H9 (cell line): Measurements from ENCODE around the gene EMC9. TPM values are rescaled to one million over a fixed set of nuclear protein-coding genes. Genes with fewer than 3 reads are reported as not detected.

Source experiments
- DNase-seq: peaks from one replicate; pipeline ENCODE4 v3.0.0-alpha.2; 2017
- H2AFZ ChIP-seq: one replicate; pipeline ENCODE4 v1.6.1; 2013; ENCODE audit warnings: mild to moderate bottlenecking, low read length, control low read depth, moderate library complexity
- H2AK5ac ChIP-seq: 2 replicates; pipeline ENCODE4 v1.6.1; 2013; ENCODE audit warnings: low read length, control low read depth, mixed read lengths; ENCODE audit not compliant: insufficient read length
- H2BK120ac ChIP-seq: one replicate; pipeline ENCODE4 v1.6.1; 2013; ENCODE audit warnings: low read depth, mild to moderate bottlenecking, low read length, control low read depth, inconsistent platforms; ENCODE audit not compliant: poor library complexity, severe bottlenecking
- H2BK12ac ChIP-seq: 2 replicates; pipeline ENCODE4 v1.6.1; 2013; ENCODE audit warnings: low read length, control low read depth, mixed read lengths, low read depth; ENCODE audit not compliant: insufficient read length
- H2BK15ac ChIP-seq: 2 replicates; pipeline ENCODE4 v1.6.1; 2013; ENCODE audit warnings: low read depth, low read length, control low read depth
- H2BK20ac ChIP-seq: one replicate; pipeline ENCODE4 v1.6.1; 2013; ENCODE audit warnings: low read depth, mild to moderate bottlenecking, low read length, control low read depth, inconsistent platforms; ENCODE audit not compliant: poor library complexity, severe bottlenecking
- H2BK5ac ChIP-seq: 2 replicates; pipeline ENCODE4 v1.6.1; 2013; ENCODE audit warnings: low read length, control low read depth, mixed read lengths; ENCODE audit not compliant: insufficient read length
- H3K14ac ChIP-seq: 2 replicates; pipeline ENCODE4 v1.6.1; 2013; ENCODE audit warnings: low read length, control low read depth; ENCODE audit not compliant: insufficient read depth
- H3K18ac ChIP-seq: 2 replicates; pipeline ENCODE4 v1.6.1; 2013; ENCODE audit warnings: low read depth, mild to moderate bottlenecking, mixed read lengths, low read length, control low read depth; ENCODE audit not compliant: insufficient read length
- H3K23ac ChIP-seq: 2 replicates; pipeline ENCODE4 v1.6.1; 2013; ENCODE audit warnings: low read length, control low read depth, mixed read lengths, low read depth; ENCODE audit not compliant: insufficient read length
- H3K23me2 ChIP-seq: 2 replicates; pipeline ENCODE4 v1.6.1; 2013; ENCODE audit warnings: low read depth, mild to moderate bottlenecking, mixed read lengths, low read length, control low read depth; ENCODE audit not compliant: insufficient read length, poor library complexity, severe bottlenecking
- H3K27ac ChIP-seq: 2 replicates; pipeline ENCODE4 v1.5.1; 2013; ENCODE audit warnings: low read length, control low read depth, mixed read lengths, low read depth; ENCODE audit not compliant: insufficient read length
- H3K27me3 ChIP-seq: 2 replicates; pipeline ENCODE4 v1.6.1; 2013; ENCODE audit warnings: low read length, control low read depth, inconsistent platforms; ENCODE audit not compliant: insufficient read depth
- H3K4ac ChIP-seq: 2 replicates; pipeline ENCODE4 v1.6.1; 2013; ENCODE audit warnings: low read depth, mild to moderate bottlenecking, control low read depth, inconsistent platforms, low read length, moderate library complexity
- H3K4me1 ChIP-seq: 2 replicates; pipeline ENCODE4 v1.6.1; 2013; ENCODE audit warnings: low read length, control low read depth, inconsistent platforms; ENCODE audit not compliant: insufficient read depth
- H3K4me2 ChIP-seq: 2 replicates; pipeline ENCODE4 v1.6.1; 2013; ENCODE audit warnings: low read length, control low read depth, mixed read lengths; ENCODE audit not compliant: insufficient read length, insufficient read depth
- H3K56ac ChIP-seq: 2 replicates; pipeline ENCODE4 v1.6.1; 2013; ENCODE audit warnings: low read depth, mild to moderate bottlenecking, mixed read lengths, low read length, control low read depth; ENCODE audit not compliant: insufficient read length
- H3K79me1 ChIP-seq: 2 replicates; pipeline ENCODE4 v1.6.1; 2013; ENCODE audit warnings: low read depth, mild to moderate bottlenecking, moderate library complexity, low read length, control low read depth, inconsistent platforms; ENCODE audit not compliant: insufficient read depth, poor library complexity, severe bottlenecking
- H3K79me2 ChIP-seq: 2 replicates; pipeline ENCODE4 v1.6.1; 2013; ENCODE audit warnings: low read length, control low read depth, inconsistent platforms; ENCODE audit not compliant: insufficient read depth
- H3K9ac ChIP-seq: 2 replicates; pipeline ENCODE4 v1.6.1; 2013; ENCODE audit warnings: low read length, control low read depth, mixed read lengths; ENCODE audit not compliant: insufficient read length; ENCODE audit errors: extremely low read depth
- H3K9me3 ChIP-seq: one replicate; pipeline ENCODE4 v1.6.1; 2013; ENCODE audit warnings: low read depth, low read length, inconsistent platforms; ENCODE audit not compliant: control insufficient read depth
- H3T11ph ChIP-seq: one replicate; pipeline ENCODE4 v1.6.1; 2013; ENCODE audit warnings: mild to moderate bottlenecking, low read length, control low read depth, inconsistent platforms
- H4K20me1 ChIP-seq: one replicate; pipeline ENCODE4 v1.6.1; 2013; ENCODE audit not compliant: control insufficient read depth, insufficient read length, insufficient read depth
- H4K5ac ChIP-seq: 2 replicates; pipeline ENCODE4 v1.6.1; 2013; ENCODE audit warnings: low read depth, mild to moderate bottlenecking, mixed read lengths, low read length, control low read depth; ENCODE audit not compliant: insufficient read length
- H4K8ac ChIP-seq: replicated peaks from 2 replicates; pipeline ENCODE4 v1.6.1; 2013; ENCODE audit warnings: low read length, control low read depth, mixed read lengths, low read depth; ENCODE audit not compliant: insufficient read length
- H4K91ac ChIP-seq: 2 replicates; pipeline ENCODE4 v1.6.1; 2013; ENCODE audit warnings: low read depth, mild to moderate bottlenecking, moderate library complexity, mixed read lengths, low read length, control low read depth; ENCODE audit not compliant: insufficient read length
- H3K27ac Mint-ChIP-seq, 3 experiments: 2 replicates in 2 of 3; 3 replicates in 1 of 3; pipeline ENCODE4 v1.8.0; 2020 to 2021; ENCODE audit warnings: mixed read lengths in 3 of 3, mild to moderate bottlenecking in 1 of 3, moderate library complexity in 1 of 3
- H3K27me3 Mint-ChIP-seq: 2 replicates; pipeline ENCODE4 v1.8.0; 2021; ENCODE audit warnings: low read depth, mild to moderate bottlenecking, moderate library complexity, mixed read lengths
- H3K36me3 Mint-ChIP-seq, 3 experiments: 2 replicates in 2 of 3; 3 replicates in 1 of 3; pipeline ENCODE4 v1.8.0; 2020 to 2021; ENCODE audit warnings: low read depth in 3 of 3, mixed read lengths in 3 of 3; ENCODE audit not compliant: insufficient read depth in 1 of 3
- H3K4me1 Mint-ChIP-seq, 2 experiments: 2 replicates each; pipeline ENCODE4 v1.8.0; 2020; ENCODE audit warnings: mixed read lengths in 2 of 2
- H3K4me3 Mint-ChIP-seq, 2 experiments: 2 replicates in 1 of 2; 3 replicates in 1 of 2; pipeline ENCODE4 v1.8.0; 2020 to 2021; ENCODE audit warnings: mild to moderate bottlenecking in 2 of 2, mixed read lengths in 2 of 2, moderate library complexity in 1 of 2
- H3K9me3 Mint-ChIP-seq, 2 experiments: 2 replicates in 1 of 2; 3 replicates in 1 of 2; pipeline ENCODE4 v1.8.0; 2020; ENCODE audit warnings: mild to moderate bottlenecking in 2 of 2, mixed read lengths in 2 of 2, moderate library complexity in 1 of 2
- WGBS: extraction: QIAGEN DNeasy Blood & Tissue Kit; methylation state at CpG from one replicate; pipeline ENCODE4 v1.1.7; 2013; ENCODE audit warnings: missing lambda C conversion rate, low lambda C conversion rate, mixed read lengths; ENCODE audit not compliant: insufficient read length; ENCODE audit errors: extremely low coverage; 5-methylcytosine and 5-hydroxymethylcytosine counted together
- total RNA-seq: library from RNA; stranded (reverse); gene quantifications from 2 replicates; pipeline ENCODE4 v1.2.1, GENCODE V29; 2021
- TF ChIP-seq, protein P1 (sequence below): fragments of 200-600 bp; sonication (generic); conservative IDR thresholded peaks from 3 replicates; pipeline ENCODE4 v1.8.0; 2021; ENCODE audit warnings: antibody characterized with exemption, mild to moderate bottlenecking

The EMC9 gene
- total RNA-seq, 1 experiment from 2014 or later = 52.9 TPM

DNA sequence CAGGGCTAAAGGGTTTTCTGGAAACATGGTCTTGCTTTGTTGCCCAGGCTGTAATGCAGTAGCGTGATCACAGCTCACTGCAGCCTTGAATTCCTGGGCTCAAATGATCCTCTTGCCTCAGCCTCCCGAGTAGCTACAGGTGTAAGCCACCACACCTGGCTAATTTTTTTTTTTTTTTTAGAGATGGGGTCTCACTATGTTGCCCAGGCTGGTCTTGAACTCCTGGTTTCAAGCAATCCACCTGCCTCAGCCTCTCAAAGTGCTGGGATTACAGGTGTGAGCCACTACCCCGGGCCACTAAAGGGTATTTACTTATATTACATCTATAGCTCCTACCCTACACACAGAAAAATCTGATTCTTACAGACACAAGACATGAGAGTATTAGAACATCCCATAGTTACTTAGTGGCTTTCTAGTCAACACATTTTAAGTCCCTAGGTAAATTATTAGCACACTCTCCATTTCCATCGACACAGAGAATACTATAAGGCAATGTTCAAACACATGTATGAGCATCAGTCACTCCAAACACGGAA is 33.0 kb downstream of the EMC9 start:
- H3K4me1 Mint-ChIP-seq = peaks cover 3 to 5% of the 10 kb centered on the region in 2 experiments
- no peak for DNase-seq
- no CpG with 5 or more reads among the region's 5 CpGs for WGBS
- no peak overlapping the region for H4K5ac ChIP-seq
- H3K9me3 ChIP-seq = no peaks in the 10 kb centered on the region
- no peak overlapping the region for H3K14ac ChIP-seq
- H2AK5ac ChIP-seq = no peak overlapping the region
- no peak overlapping the region for H3T11ph ChIP-seq
- no peak overlapping the region for H2BK5ac ChIP-seq
- H4K91ac ChIP-seq = no peak overlapping the region
- H3K27me3 ChIP-seq = no peaks in the 10 kb centered on the region
- peaks cover 1% of the 10 kb centered on the region for H3K23me2 ChIP-seq
- TF ChIP-seq, protein P1, sequence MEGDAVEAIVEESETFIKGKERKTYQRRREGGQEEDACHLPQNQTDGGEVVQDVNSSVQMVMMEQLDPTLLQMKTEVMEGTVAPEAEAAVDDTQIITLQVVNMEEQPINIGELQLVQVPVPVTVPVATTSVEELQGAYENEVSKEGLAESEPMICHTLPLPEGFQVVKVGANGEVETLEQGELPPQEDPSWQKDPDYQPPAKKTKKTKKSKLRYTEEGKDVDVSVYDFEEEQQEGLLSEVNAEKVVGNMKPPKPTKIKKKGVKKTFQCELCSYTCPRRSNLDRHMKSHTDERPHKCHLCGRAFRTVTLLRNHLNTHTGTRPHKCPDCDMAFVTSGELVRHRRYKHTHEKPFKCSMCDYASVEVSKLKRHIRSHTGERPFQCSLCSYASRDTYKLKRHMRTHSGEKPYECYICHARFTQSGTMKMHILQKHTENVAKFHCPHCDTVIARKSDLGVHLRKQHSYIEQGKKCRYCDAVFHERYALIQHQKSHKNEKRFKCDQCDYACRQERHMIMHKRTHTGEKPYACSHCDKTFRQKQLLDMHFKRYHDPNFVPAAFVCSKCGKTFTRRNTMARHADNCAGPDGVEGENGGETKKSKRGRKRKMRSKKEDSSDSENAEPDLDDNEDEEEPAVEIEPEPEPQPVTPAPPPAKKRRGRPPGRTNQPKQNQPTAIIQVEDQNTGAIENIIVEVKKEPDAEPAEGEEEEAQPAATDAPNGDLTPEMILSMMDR = no peak
- H3K4me2 ChIP-seq = no peak overlapping the region
- peaks cover 16 to 20% (median 19%) of the 10 kb centered on the region in 3 experiments for H3K36me3 Mint-ChIP-seq
- no peaks in the 10 kb centered on the region for H3K79me2 ChIP-seq
- H3K4me3 Mint-ChIP-seq = no peak overlapping the region
- H2BK15ac ChIP-seq = no peak overlapping the region
- no peak overlapping the region for H2BK12ac ChIP-seq
- no peak overlapping the region for H3K27ac Mint-ChIP-seq
- H3K23ac ChIP-seq = no peak overlapping the region
- H3K4me1 ChIP-seq = no peaks in the 10 kb centered on the region
- no peak overlapping the region for H3K4ac ChIP-seq
- no peaks in the 10 kb centered on the region for H3K27me3 Mint-ChIP-seq
- no peak overlapping the region for H2BK20ac ChIP-seq
- no peak overlapping the region for H4K8ac ChIP-seq
- no peaks in the 10 kb centered on the region for H4K20me1 ChIP-seq
- H2BK120ac ChIP-seq = no peak overlapping the region
- no peaks in the 10 kb centered on the region for H3K79me1 ChIP-seq
- no peak overlapping the region for H3K56ac ChIP-seq
- peaks cover 15 to 16% of the 10 kb centered on the region in 2 experiments for H3K9me3 Mint-ChIP-seq
- no peak overlapping the region for H2AFZ ChIP-seq
- H3K9ac ChIP-seq = no peak overlapping the region
- no peak overlapping the region for H3K27ac ChIP-seq
- H3K18ac ChIP-seq = no peak overlapping the region
